HCT116 (cell line): Measurements from ENCODE around the gene PLCB1. TPM values are rescaled to one million over a fixed set of nuclear protein-coding genes. Genes with fewer than 3 reads are reported as not detected.

Experiments
- ATAC-seq: fragments of 200-7000 bp; cut with Tn5 transposase; 2 replicates; pipeline ENCODE4 v1.9.1; 2020; ENCODE audit warnings: mild to moderate bottlenecking, moderate library complexity
- BruUV-seq: library from RNA; stranded (reverse); fragments of 400-500 nt; replicated peaks from 2 replicates; lab custom pipeline; 2021; lab: Mats Ljungman, UMichigan
- CTCF ChIA-PET: fragments of 300-600 bp; sonication (Branson Sonifier 250); formaldehyde crosslinking; loops from one replicate; lab custom pipeline; 2021; ENCODE audit warnings: antibody characterized with exemption; lab: Charles Lee
- POLR2A ChIA-PET: fragments of 300-600, 350-600 bp; sonication (Branson Sonifier 250); formaldehyde crosslinking; loops from one replicate; lab custom pipeline; 2021; ENCODE audit warnings: antibody characterized with exemption; lab: Charles Lee
- RAD21 ChIA-PET, 2 experiments: fragments of 300-600 bp; sonication (Branson Sonifier 250); formaldehyde crosslinking; loops; one replicate each; lab custom pipeline; 2023; ENCODE audit warnings: low total read pairs in 2 of 2; ENCODE audit not compliant: uncharacterized antibody in 2 of 2, unreplicated experiment in 2 of 2, low non-redundant PET in 1 of 2; lab: Charles Lee
- DNase-seq: peaks from one replicate; pipeline ENCODE4 v3.0.0-alpha.2; 2010; ENCODE audit warnings: low read depth, low spot score
- H2AFZ ChIP-seq: fragments of 200-600 bp; shearing (Covaris generic), sonication (generic); 2 replicates; pipeline ENCODE4 v1.6.1; 2017; ENCODE audit warnings: low read depth, mixed run types, mixed read lengths, antibody characterized with exemption, low read length; ENCODE audit not compliant: poor library complexity, severe bottlenecking
- H3K27ac ChIP-seq: 2 replicates; pipeline ENCODE4 v1.5.1; 2012; ENCODE audit warnings: low read depth, low read length
- H3K27me3 ChIP-seq: fragments of 200-600 bp; sonication (generic); 2 replicates; pipeline ENCODE4 v1.6.1; 2016; ENCODE audit warnings: mixed run types, low read length, mixed read lengths; ENCODE audit not compliant: insufficient read depth
- H3K36me3 ChIP-seq, 2 experiments: fragments of 200-500 bp in 1 of 2; fragments of 200-600 bp in 1 of 2; sonication (Bioruptor generic) in 1 of 2; sonication (generic) in 1 of 2; 2 replicates each; pipeline versions ENCODE4 v1.5.1 to v1.6.1; 2014 to 2016; ENCODE audit warnings: low read length in 2 of 2, inconsistent platforms in 1 of 2, mixed read lengths in 1 of 2, mixed run types in 1 of 2; ENCODE audit not compliant: insufficient read depth in 2 of 2, control insufficient read depth in 1 of 2
- H3K4me1 ChIP-seq, 2 experiments: fragments of 200-600 bp in 1 of 2; sonication (generic) in 1 of 2; 2 replicates each; pipeline versions ENCODE4 v1.5.1 to v1.6.1; 2012 to 2017; ENCODE audit warnings: low read length in 2 of 2, inconsistent platforms in 1 of 2, mild to moderate bottlenecking in 1 of 2, mixed read lengths in 1 of 2, mixed run types in 1 of 2, moderate library complexity in 1 of 2; ENCODE audit not compliant: insufficient read depth in 2 of 2, control insufficient read depth in 1 of 2
- H3K4me2 ChIP-seq: fragments of 200-600 bp; sonication (generic); 2 replicates; pipeline ENCODE4 v1.6.1; 2017; ENCODE audit warnings: mixed run types, low read length, mixed read lengths
- H3K4me3 ChIP-seq, 2 experiments: fragments of 200-600 bp in 1 of 2; sonication (generic) in 1 of 2; replicated peaks in 1 of 2; 2 replicates each; pipeline ENCODE4 v1.5.1; 2011 to 2016; ENCODE audit warnings: low read length in 2 of 2, control low read depth in 1 of 2, low read depth in 1 of 2, mild to moderate bottlenecking in 1 of 2, mixed read lengths in 1 of 2, mixed run types in 1 of 2
- H3K79me2 ChIP-seq: fragments of 200-600 bp; sonication (generic); 2 replicates; pipeline ENCODE4 v1.6.1; 2017; ENCODE audit warnings: mild to moderate bottlenecking, mixed run types, low read length, moderate library complexity, mixed read lengths; ENCODE audit not compliant: insufficient read depth
- H3K9ac ChIP-seq: fragments of 200-600 bp; sonication (generic); 2 replicates; pipeline ENCODE4 v1.6.1; 2016; ENCODE audit warnings: low read length, mixed read lengths
- H3K9me2 ChIP-seq: fragments of 200-600 bp; sonication (generic), shearing (Covaris generic); 2 replicates; pipeline ENCODE4 v1.6.1; 2017; ENCODE audit warnings: mixed run types, mild to moderate bottlenecking, moderate library complexity; ENCODE audit not compliant: insufficient read depth
- H3K9me3 ChIP-seq, 2 experiments: fragments of 200-500 bp in 1 of 2; fragments of 200-600 bp in 1 of 2; sonication (Bioruptor generic) in 1 of 2; sonication (generic) in 1 of 2; 2 replicates each; pipeline ENCODE4 v1.6.1; 2014 to 2017; ENCODE audit warnings: low read length in 2 of 2, mixed read lengths in 2 of 2, inconsistent platforms in 1 of 2, low read depth in 1 of 2, mild to moderate bottlenecking in 1 of 2, mixed run types in 1 of 2, moderate library complexity in 1 of 2; ENCODE audit not compliant: control insufficient read depth in 1 of 2, insufficient read depth in 1 of 2
- H4K20me1 ChIP-seq: fragments of 200-600 bp; sonication (generic), shearing (Covaris generic); 2 replicates; pipeline ENCODE4 v1.6.1; 2017; ENCODE audit warnings: mixed run types, mild to moderate bottlenecking, moderate library complexity; ENCODE audit not compliant: insufficient read depth
- ATF3 ChIP-seq: IDR thresholded peaks from 2 replicates; pipeline ENCODE4 v1.6.1; 2012
- CTCF ChIP-seq, 3 experiments: fragments of 200-600 bp in 1 of 3; sonication (generic) in 1 of 3; IDR thresholded peaks in 2 of 3; conservative IDR thresholded peaks in 1 of 3; 2 replicates each; pipeline ENCODE4 v1.5.1; 2012 to 2017; ENCODE audit warnings: low read depth in 2 of 3, low read length in 2 of 3, antibody characterized with exemption in 1 of 3, borderline replicate concordance in 1 of 3, control low read depth in 1 of 3, mild to moderate bottlenecking in 1 of 3, mixed read lengths in 1 of 3, mixed run types in 1 of 3, moderate library complexity in 1 of 3; ENCODE audit not compliant: insufficient read depth in 1 of 3
- EGR1 ChIP-seq: IDR thresholded peaks from 2 replicates; pipeline ENCODE4 v1.6.1; 2012; ENCODE audit warnings: low read depth
- ELF1 ChIP-seq: IDR thresholded peaks from 2 replicates; pipeline ENCODE4 v1.6.1; 2012; ENCODE audit warnings: low read depth, borderline replicate concordance
- EZH2 ChIP-seq: fragments of 200-600 bp; sonication (generic); IDR thresholded peaks from 2 replicates; pipeline ENCODE4 v1.6.1; 2017; ENCODE audit warnings: antibody characterized with exemption, mixed run types
- FOSL1 ChIP-seq: IDR thresholded peaks from 2 replicates; pipeline ENCODE4 v1.6.1; 2012; ENCODE audit warnings: low read depth
- JUND ChIP-seq: IDR thresholded peaks from 2 replicates; pipeline ENCODE4 v1.6.1; 2012
- MAX ChIP-seq: IDR thresholded peaks from 2 replicates; pipeline ENCODE4 v1.6.1; 2012
- POLR2A ChIP-seq: IDR thresholded peaks from 2 replicates; pipeline ENCODE4 v1.7.0; 2011; ENCODE audit warnings: borderline replicate concordance; ENCODE audit not compliant: insufficient read depth, insufficient read length; ENCODE audit errors: extremely low read depth
- RAD21 ChIP-seq: IDR thresholded peaks from 2 replicates; pipeline ENCODE4 v1.6.1; 2012; ENCODE audit warnings: low read depth, mild to moderate bottlenecking
- SP1 ChIP-seq: IDR thresholded peaks from 2 replicates; pipeline ENCODE4 v1.6.1; 2012; ENCODE audit warnings: low read depth
- TCF7L2 ChIP-seq: IDR thresholded peaks from 2 replicates; pipeline ENCODE4 v1.7.0; 2011; ENCODE audit warnings: borderline replicate concordance, inconsistent platforms; ENCODE audit not compliant: insufficient read depth, insufficient read length; ENCODE audit errors: extremely low read depth
- ZNF274 ChIP-seq: fragments of 200-500 bp; sonication (Bioruptor generic); IDR thresholded peaks from 2 replicates; pipeline ENCODE4 v1.6.1; 2014; ENCODE audit warnings: mild to moderate bottlenecking, low read depth, low read length, inconsistent platforms
- intact Hi-C: fragments of 100-400 bp; cut with micrococcal nuclease; formaldehyde crosslinking; loops from 2 replicates; pipeline ENCODE4 v1.10.0; 2022
- total RNA-seq: library from RNA; stranded (reverse); gene quantifications from one replicate; pipeline ENCODE4 v1.2.1, GENCODE V29; 2021; ENCODE audit not compliant: unreplicated experiment

The PLCB1 gene
- total RNA-seq, 1 experiment from 2014 or later, result 15.8 TPM

- Histone ChIP-seq H3K9me2 (no peaks in the 10 kb centered on the region), H3K27ac (no peak overlapping the region), H3K27me3 (no peaks in the 10 kb centered on the region), H3K4me2 (no peak overlapping the region), H2AFZ (no peak overlapping the region), H3K4me3 (no peak overlapping the region), H3K4me1 (no peaks in the 10 kb centered on the region), H3K9ac (no peak overlapping the region), H3K36me3 (no peaks in the 10 kb centered on the region), H4K20me1 (no peaks in the 10 kb centered on the region), H3K9me3 (no peaks in the 10 kb centered on the region), H3K79me2 (no peaks in the 10 kb centered on the region)
- no TSS peak for BruUV-seq
- intact Hi-C loops, result no loop called here
- CTCF ChIA-PET, result interaction anchor here (1.2 kb wide), 1 partner anchor 189 kb away, joined by 3 read pairs; no protein-coding TSS in a partner anchor
- POLR2A ChIA-PET, result no interaction called here
- DNase-seq, result peak; percentile 2
- RAD21 ChIA-PET, result no interaction called here
- peak; percentile 62 for ATAC-seq
- TF ChIP-seq RAD21, result peak; percentile 19; the same call in 1 of the 2 replicates
- no peak for TF ChIP-seq ATF3
- no peak for TF ChIP-seq EGR1
- no peak for TF ChIP-seq ZNF274
- peak in 1 of 3 experiments; percentile 21; a peak in 1 of 6 replicates for TF ChIP-seq CTCF (IDR thresholded peaks at IDR 0.05 in 2 of 3, conservative IDR thresholded peaks at IDR 0.05 in 1 of 3; ENCODE audit: borderline replicate concordance in 1 of 3, insufficient read depth in 1 of 3, low read depth in 2 of 3, low read length in 2 of 3)
These were observed 532.7 kb downstream of the PLCB1 start for GRCh38 chr20:8664778-8665177.

- no peaks in the 10 kb centered on the region for H3K27me3 ChIP-seq
- H3K9ac ChIP-seq, result no peak overlapping the region
- H3K4me1 ChIP-seq, result no peaks in the 10 kb centered on the region
- H4K20me1 ChIP-seq, result no peaks in the 10 kb centered on the region
- BruUV-seq, result no TSS peak
- ATAC-seq (no peak), DNase-seq (no peak)
- no peaks in the 10 kb centered on the region for H3K9me3 ChIP-seq
- H3K27ac ChIP-seq, result no peak overlapping the region
- H3K79me2 ChIP-seq, result no peaks in the 10 kb centered on the region
- ChIA-PET CTCF (no interaction called here), RAD21 (no interaction called here), POLR2A (no interaction called here)
- H2AFZ ChIP-seq, result no peak overlapping the region
- intact Hi-C loops, result no loop called here
- H3K36me3 ChIP-seq, result no peaks in the 10 kb centered on the region
- no peak overlapping the region for H3K4me3 ChIP-seq
- no peaks in the 10 kb centered on the region for H3K9me2 ChIP-seq
- H3K4me2 ChIP-seq, result no peak overlapping the region
- TF ChIP-seq POLR2A (no peak), ELF1 (no peak), ATF3 (no peak), MAX (no peak), TCF7L2 (no peak), EGR1 (no peak), CTCF (IDR thresholded peaks at IDR 0.05 in 2 of 3, conservative IDR thresholded peaks at IDR 0.05 in 1 of 3; ENCODE audit: borderline replicate concordance in 1 of 3, insufficient read depth in 1 of 3, low read depth in 2 of 3, low read length in 2 of 3) (no peak), SP1 (no peak), FOSL1 (no peak), JUND (no peak), EZH2 (no peak)
These were observed 535.2 kb downstream of the PLCB1 start for GRCh38 chr20:8667306-8667705.
